Lower leg skin (tissue), 3 donors: ENCODE results near the gene CMIP.

Experiments used
- POLR2A ChIP-seq, 2 donors: fragments of 450-650 bp; IDR thresholded peaks; one replicate each; pipeline ENCODE4 v1.6.1; 2016 to 2017; ENCODE audit warnings: antibody characterized with exemption in 2 of 2, mild to moderate bottlenecking in 1 of 2, moderate library complexity in 1 of 2
- TF ChIP-seq, protein P1 (sequence below), 3 donors: fragments of 450-650 bp; IDR thresholded peaks; one replicate each; pipeline ENCODE4 v1.5.1; 2016; ENCODE audit warnings: antibody characterized with exemption in 3 of 3, mild to moderate bottlenecking in 3 of 3, moderate library complexity in 2 of 3

DNA sequence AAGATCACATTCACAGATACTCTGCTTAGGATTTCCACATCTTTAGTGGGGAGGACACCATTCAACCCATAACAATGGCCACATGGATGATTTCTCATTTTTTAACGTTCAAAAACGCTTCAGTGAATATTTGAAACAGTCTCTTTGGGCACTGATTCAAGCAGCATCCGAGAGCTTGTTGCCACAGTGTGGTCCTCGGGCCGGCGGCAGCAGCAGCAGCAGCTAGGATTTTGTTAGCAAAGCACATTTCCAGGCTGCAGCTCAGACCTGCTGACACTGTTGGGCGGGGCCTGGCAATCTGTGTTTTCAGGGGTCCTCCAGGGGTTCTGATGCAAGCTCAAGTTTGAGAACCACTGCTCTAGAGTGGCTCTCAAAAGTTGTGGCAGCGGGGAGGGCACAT lies 27.9 kb upstream of the CMIP start:
- TF ChIP-seq, protein P1, sequence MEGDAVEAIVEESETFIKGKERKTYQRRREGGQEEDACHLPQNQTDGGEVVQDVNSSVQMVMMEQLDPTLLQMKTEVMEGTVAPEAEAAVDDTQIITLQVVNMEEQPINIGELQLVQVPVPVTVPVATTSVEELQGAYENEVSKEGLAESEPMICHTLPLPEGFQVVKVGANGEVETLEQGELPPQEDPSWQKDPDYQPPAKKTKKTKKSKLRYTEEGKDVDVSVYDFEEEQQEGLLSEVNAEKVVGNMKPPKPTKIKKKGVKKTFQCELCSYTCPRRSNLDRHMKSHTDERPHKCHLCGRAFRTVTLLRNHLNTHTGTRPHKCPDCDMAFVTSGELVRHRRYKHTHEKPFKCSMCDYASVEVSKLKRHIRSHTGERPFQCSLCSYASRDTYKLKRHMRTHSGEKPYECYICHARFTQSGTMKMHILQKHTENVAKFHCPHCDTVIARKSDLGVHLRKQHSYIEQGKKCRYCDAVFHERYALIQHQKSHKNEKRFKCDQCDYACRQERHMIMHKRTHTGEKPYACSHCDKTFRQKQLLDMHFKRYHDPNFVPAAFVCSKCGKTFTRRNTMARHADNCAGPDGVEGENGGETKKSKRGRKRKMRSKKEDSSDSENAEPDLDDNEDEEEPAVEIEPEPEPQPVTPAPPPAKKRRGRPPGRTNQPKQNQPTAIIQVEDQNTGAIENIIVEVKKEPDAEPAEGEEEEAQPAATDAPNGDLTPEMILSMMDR (IDR thresholded peaks at IDR 0.05): no peak
- TF ChIP-seq POLR2A (IDR thresholded peaks at IDR 0.05): no peak
